Fibroblast of pulmonary artery (primary cell): ENCODE data around the gene WWOX.
"Not testable (repeated sequence)": the region's sequence is repeated elsewhere in the genome, so short reads cannot be mapped to it uniquely, and the experiment has no call there.

Source experiments
- DNase-seq: peaks from one replicate; pipeline ENCODE4 v3.0.0-alpha.2; 2010; ENCODE audit warnings: low read depth
- H3K4me3 ChIP-seq: replicated peaks from 2 replicates; pipeline ENCODE4 v1.5.1; 2011; ENCODE audit warnings: low read depth, mild to moderate bottlenecking, control low read depth, low read length, moderate library complexity
- CTCF ChIP-seq: IDR thresholded peaks from 2 replicates; pipeline ENCODE4 v1.5.1; 2011; ENCODE audit warnings: mild to moderate bottlenecking, control low read depth, low read length, inconsistent platforms; ENCODE audit errors: missing control alignments

The WWOX gene

GRCh38 chr16:78099271-78100111, at the start of gene WWOX:
WWOX (plus strand) TSS chr16:78099654.
- DNase-seq, result peak; percentile 99
- H3K4me3 ChIP-seq, result peak within 1 kb of the TSS; percentile 97
- TF ChIP-seq CTCF, result no peak

GRCh38 chr16:78050734-78051400, 48.6 kb upstream of the WWOX start:
- no peak for TF ChIP-seq CTCF
- no peak overlapping the region for H3K4me3 ChIP-seq
- no peak for DNase-seq

GRCh38 chr16:78057803-78058564, 41.5 kb upstream of the WWOX start:
- DNase-seq, result no peak
- no peak for TF ChIP-seq CTCF
- H3K4me3 ChIP-seq, result no peak overlapping the region

GRCh38 chr16:78059806-78060205, 39.6 kb upstream of the WWOX start:
- H3K4me3 ChIP-seq, DNase-seq: not testable (repeated sequence)

GRCh38 chr16:78060295-78060694, 39.2 kb upstream of the WWOX start:
- TF ChIP-seq CTCF, result no peak
- H3K4me3 ChIP-seq, result no peak overlapping the region
- DNase-seq, result no peak

- no peak for DNase-seq
- no peak for TF ChIP-seq CTCF
- no peak overlapping the region for H3K4me3 ChIP-seq
These were observed 38.6 kb upstream of the WWOX start for GRCh38 chr16:78060809-78061208.

- H3K4me3 ChIP-seq, result no peak overlapping the region
- peak; percentile 1 for DNase-seq
- TF ChIP-seq CTCF, result no peak
These were observed 34.1 kb upstream of the WWOX start for GRCh38 chr16:78065319-78065718.
